Mammary epithelial cell (primary cell): ENCODE results near the gene WSCD2.

Source experiments
- CTCF ChIP-seq, 2 donors: IDR thresholded peaks in 1 of 2; conservative IDR thresholded peaks in 1 of 2; 2 replicates each; pipeline ENCODE4 v1.5.1; 2011 to 2012; ENCODE audit warnings: inconsistent platforms in 2 of 2, low read length in 2 of 2, mild to moderate bottlenecking in 2 of 2, control low read depth in 1 of 2, low read depth in 1 of 2; ENCODE audit not compliant: insufficient read depth in 1 of 2; ENCODE audit errors: extremely low read depth in 1 of 2
- EZH2 ChIP-seq: IDR thresholded peaks from 2 replicates; pipeline ENCODE4 v1.6.1; 2012; ENCODE audit warnings: low read length, inconsistent platforms, borderline replicate concordance

GRCh38 chr12:108297424-108297823 is 168.3 kb downstream of the WSCD2 start:
- TF ChIP-seq CTCF (conservative IDR thresholded peaks at IDR 0.05 in 1 of 2, IDR thresholded peaks at IDR 0.05 in 1 of 2; ENCODE audit: extremely low read depth in 1 of 2, insufficient read depth in 1 of 2, low read depth in 1 of 2, low read length in 2 of 2) (no peak), EZH2 (no peak)
